H1 (cell line): Measurements from ENCODE around the gene CDC14B. TPM values are rescaled to one million over a fixed set of nuclear protein-coding genes. Genes with fewer than 3 reads are reported as not detected.

Experiments used
- CTCF ChIA-PET: fragments of 300-600 bp; sonication (Branson Sonifier 250); formaldehyde crosslinking; loops from one replicate; lab custom pipeline; 2021; ENCODE audit not compliant: partially characterized antibody; lab: Charles Lee
- POLR2A ChIA-PET: fragments of 300-600 bp; sonication (Branson Sonifier 250); formaldehyde crosslinking; loops from one replicate; lab custom pipeline; 2021; ENCODE audit warnings: inconsistent platforms; ENCODE audit not compliant: partially characterized antibody; lab: Charles Lee
- DNase-seq, 2 experiments: peaks; one replicate each; pipeline versions ENCODE4 v3.0.0 to v3.0.0-alpha.2; 2010 to 2022; ENCODE audit warnings: low spot score in 2 of 2, low read depth in 1 of 2, mixed read lengths in 1 of 2
- FAIRE-seq: peaks from 2 replicates; lab custom pipeline; 2011; peaks lifted over from hg19 to GRCh38; lab: Jason Lieb, UNC
- H2AFZ ChIP-seq: 2 replicates; pipeline ENCODE4 v1.8.1; 2012; ENCODE audit warnings: low read length, inconsistent platforms
- H2AK5ac ChIP-seq: 2 replicates; pipeline ENCODE4 v1.6.1; 2013; ENCODE audit warnings: low read depth, low read length
- H2BK120ac ChIP-seq: replicated peaks from 2 replicates; pipeline ENCODE3; 2013; ENCODE audit warnings: low read depth, low read length, inconsistent platforms
- H2BK12ac ChIP-seq: 2 replicates; pipeline ENCODE4 v1.6.1; 2013; ENCODE audit warnings: low read depth, low read length
- H2BK15ac ChIP-seq: 2 replicates; pipeline ENCODE4 v1.6.1; 2013; ENCODE audit warnings: low read length
- H2BK20ac ChIP-seq: 2 replicates; pipeline ENCODE4 v1.6.1; 2013; ENCODE audit warnings: low read length
- H2BK5ac ChIP-seq: 2 replicates; pipeline ENCODE4 v1.6.1; 2013; ENCODE audit warnings: low read depth, low read length
- H3K14ac ChIP-seq: 2 replicates; pipeline ENCODE4 v1.6.1; 2013; ENCODE audit warnings: inconsistent platforms; ENCODE audit not compliant: insufficient read length
- H3K18ac ChIP-seq: 2 replicates; pipeline ENCODE4 v1.6.1; 2013; ENCODE audit warnings: low read length; ENCODE audit errors: extremely low read depth
- H3K23ac ChIP-seq: 2 replicates; pipeline ENCODE4 v1.6.1; 2013; ENCODE audit warnings: inconsistent platforms; ENCODE audit not compliant: insufficient read length
- H3K23me2 ChIP-seq: 2 replicates; pipeline ENCODE4 v1.6.1; 2013; ENCODE audit warnings: low read depth, low read length
- H3K27ac ChIP-seq: 2 replicates; pipeline ENCODE4 v1.6.1; 2011; ENCODE audit warnings: low read depth, low read length, inconsistent platforms
- H3K27me3 ChIP-seq, 4 experiments: replicated peaks in 1 of 4; 1 replicate in 1 of 4; 2 replicates in 3 of 4; pipeline versions ENCODE4 v1.6.1 to v1.8.1; 2011 to 2013; ENCODE audit warnings: low read length in 3 of 4, mild to moderate bottlenecking in 3 of 4, inconsistent platforms in 2 of 4, mixed read lengths in 2 of 4, moderate library complexity in 1 of 4; ENCODE audit not compliant: control insufficient read depth in 3 of 4, insufficient read depth in 3 of 4; ENCODE audit errors: extremely low read depth in 1 of 4
- H3K36me3 ChIP-seq, 4 experiments: 2 replicates each; pipeline versions ENCODE4 v1.6.1 to v1.8.1; 2011 to 2013; ENCODE audit warnings: mild to moderate bottlenecking in 4 of 4, low read length in 3 of 4, moderate library complexity in 2 of 4, control low read depth in 1 of 4, inconsistent platforms in 1 of 4; ENCODE audit not compliant: insufficient read depth in 4 of 4, control insufficient read depth in 2 of 4
- H3K4ac ChIP-seq: replicated peaks from 2 replicates; pipeline ENCODE3; 2013; ENCODE audit warnings: low read length, low read depth, mixed read lengths, inconsistent platforms; ENCODE audit not compliant: insufficient read length
- H3K4me1 ChIP-seq, 4 experiments: replicated peaks in 1 of 4; 1 replicate in 1 of 4; 2 replicates in 3 of 4; pipeline versions ENCODE4 v1.6.1 to v1.8.1; 2011 to 2013; ENCODE audit warnings: low read length in 3 of 4, inconsistent platforms in 2 of 4, mixed read lengths in 1 of 4; ENCODE audit not compliant: insufficient read depth in 4 of 4, control insufficient read depth in 3 of 4
- H3K4me2 ChIP-seq, 2 experiments: 2 replicates each; pipeline versions ENCODE4 v1.6.1 to v1.8.1; 2011 to 2013; ENCODE audit warnings: low read depth in 2 of 2, low read length in 2 of 2, control low read depth in 1 of 2, inconsistent platforms in 1 of 2, mild to moderate bottlenecking in 1 of 2; ENCODE audit not compliant: insufficient read depth in 1 of 2
- H3K4me3 ChIP-seq, 4 experiments: fragments of 200-600, 300-600 bp in 1 of 4; sonication (generic), shearing (Covaris generic), sonication (Bioruptor Twin) in 1 of 4; 2 replicates each; pipeline versions ENCODE4 v1.5.1 to v1.8.1; 2011 to 2016; ENCODE audit warnings: low read length in 4 of 4, low read depth in 3 of 4, control low read depth in 2 of 4, inconsistent platforms in 2 of 4, mild to moderate bottlenecking in 2 of 4, mixed read lengths in 1 of 4, moderate library complexity in 1 of 4; ENCODE audit not compliant: insufficient read depth in 2 of 4; ENCODE audit errors: extremely low read depth in 1 of 4
- H3K56ac ChIP-seq: replicated peaks from 2 replicates; pipeline ENCODE3; 2013; ENCODE audit warnings: low read depth, mild to moderate bottlenecking, mixed read lengths, low read length, inconsistent platforms; ENCODE audit not compliant: insufficient read length
- H3K79me1 ChIP-seq: 2 replicates; pipeline ENCODE4 v1.6.1; 2013; ENCODE audit warnings: low read depth, low read length, control low read depth
- H3K79me2 ChIP-seq, 2 experiments: 2 replicates each; pipeline versions ENCODE4 v1.6.1 to v1.8.1; 2012 to 2013; ENCODE audit warnings: low read length in 2 of 2, mild to moderate bottlenecking in 2 of 2, inconsistent platforms in 1 of 2; ENCODE audit not compliant: insufficient read depth in 2 of 2, control insufficient read depth in 1 of 2
- H3K9ac ChIP-seq, 4 experiments: replicated peaks in 1 of 4; 1 replicate in 1 of 4; 2 replicates in 3 of 4; pipeline versions ENCODE4 v1.6.1 to v1.8.1; 2011 to 2013; ENCODE audit warnings: low read depth in 3 of 4, low read length in 3 of 4, control low read depth in 2 of 4, mild to moderate bottlenecking in 2 of 4, moderate library complexity in 2 of 4, inconsistent platforms in 1 of 4; ENCODE audit errors: extremely low read depth in 1 of 4
- H3K9me3 ChIP-seq, 2 experiments: 2 replicates each; pipeline versions ENCODE4 v1.6.1 to v1.8.1; 2012 to 2013; ENCODE audit warnings: mild to moderate bottlenecking in 2 of 2, moderate library complexity in 2 of 2, control low read depth in 1 of 2, inconsistent platforms in 1 of 2, low read depth in 1 of 2, low read length in 1 of 2, mixed read lengths in 1 of 2; ENCODE audit not compliant: insufficient read depth in 2 of 2
- H4K20me1 ChIP-seq, 2 experiments: replicated peaks in 1 of 2; 2 replicates each; pipeline versions ENCODE3 to v1.8.1; 2011 to 2013; ENCODE audit warnings: inconsistent platforms in 2 of 2, low read length in 2 of 2, mild to moderate bottlenecking in 1 of 2; ENCODE audit not compliant: insufficient read depth in 2 of 2, control insufficient read depth in 1 of 2
- H4K5ac ChIP-seq: 2 replicates; pipeline ENCODE4 v1.6.1; 2013; ENCODE audit warnings: low read length, low read depth, mixed read lengths, inconsistent platforms; ENCODE audit not compliant: insufficient read length
- H4K8ac ChIP-seq: 2 replicates; pipeline ENCODE4 v1.8.0; 2013; ENCODE audit warnings: mild to moderate bottlenecking, moderate library complexity, low read length, inconsistent platforms; ENCODE audit not compliant: insufficient read depth; ENCODE audit errors: extremely low read depth
- H4K91ac ChIP-seq: replicated peaks from 2 replicates; pipeline ENCODE3; 2013; ENCODE audit warnings: low read length, mixed read lengths, inconsistent platforms; ENCODE audit not compliant: insufficient read length
- CTCF ChIP-seq, 3 experiments: IDR thresholded peaks; 1 replicate in 2 of 3; 2 replicates in 1 of 3; pipeline versions ENCODE4 v1.5.1 to v1.6.1; 2011; ENCODE audit warnings: low read length in 3 of 3, mild to moderate bottlenecking in 3 of 3, inconsistent platforms in 2 of 3, low read depth in 1 of 3, moderate library complexity in 1 of 3; ENCODE audit not compliant: insufficient read depth in 1 of 3; ENCODE audit errors: control extremely low read depth in 1 of 3
- GABPA ChIP-seq: IDR thresholded peaks from 2 replicates; pipeline ENCODE4 v1.6.1; 2011; ENCODE audit warnings: mild to moderate bottlenecking, low read length, moderate library complexity, borderline replicate concordance; ENCODE audit not compliant: insufficient read depth
- RAD21 ChIP-seq, 2 experiments: IDR thresholded peaks in 1 of 2; conservative IDR thresholded peaks in 1 of 2; 2 replicates each; pipeline ENCODE4 v1.6.1; 2011; ENCODE audit warnings: low read depth in 2 of 2, low read length in 2 of 2, improper control_type of control experiment in 1 of 2, inconsistent platforms in 1 of 2, mild to moderate bottlenecking in 1 of 2, moderate library complexity in 1 of 2
- WGBS, 2 experiments: shearing (Covaris generic) in 1 of 2; methylation state at CpG; one replicate each; pipeline versions ENCODE4 v1.1.6 to v1.1.7; 2013 to 2015; ENCODE audit warnings: low lambda C conversion rate in 2 of 2, mixed read lengths in 2 of 2, inconsistent platforms in 1 of 2, low coverage in 1 of 2, missing lambda C conversion rate in 1 of 2; ENCODE audit not compliant: insufficient replicate concordance in 2 of 2, insufficient coverage in 1 of 2, insufficient read length in 1 of 2; ENCODE audit errors: extremely low coverage in 1 of 2, missing lambda C conversion rate in 1 of 2; 5-methylcytosine and 5-hydroxymethylcytosine counted together
- polyA plus RNA-seq, 7 experiments: library from polyadenylated mRNA; depleted of rRNA in 3 of 7; stranded (reverse) in 5 of 7; unstranded in 2 of 7; fragments of >200 nt in 5 of 7; fragments of 200-250 nt in 2 of 7; gene quantifications; 1 replicate in 5 of 7; 2 replicates in 1 of 7; 4 replicates in 1 of 7; pipeline versions ENCODE4 v1.2.1 to v1.2.3, GENCODE V29; 2011 to 2013; ENCODE audit warnings: missing spikeins in 2 of 7, mixed read lengths in 2 of 7
- total RNA-seq: library from RNA; stranded (reverse); fragmentation: NEBNext Ultra II Directional; extraction: Animal tissue kit (Norgen Biotek cat#: 25700); gene quantifications from 2 replicates; pipeline ENCODE4 v1.2.1, GENCODE V29; 2021

CDC14B gene
- total and polyA plus RNA-seq, 2 of the 8 experiments (the other 6 are each of a cell fraction or from before 2014, with no cell fraction given), result 17.2 to 44.6 TPM

- no peak overlapping the region for H4K8ac ChIP-seq
- H2BK12ac ChIP-seq, result no peak overlapping the region
- no peak overlapping the region for H3K14ac ChIP-seq
- TF ChIP-seq GABPA, result no peak
- TF ChIP-seq CTCF (IDR thresholded peaks at IDR 0.05; ENCODE audit: control extremely low read depth in 1 of 3, insufficient read depth in 1 of 3, low read depth in 1 of 3, low read length in 3 of 3), result peak in 2 of 3 experiments; percentile 32 to 54; a peak in 2 of 4 replicates
- TF ChIP-seq RAD21 (IDR thresholded peaks at IDR 0.05 in 1 of 2, conservative IDR thresholded peaks at IDR 0.05 in 1 of 2; ENCODE audit: low read depth in 2 of 2, low read length in 2 of 2), result peak; percentile 59 to 64
- TF ChIP-seq, all 59 proteins: peak for 2
- peak; percentile 19 for FAIRE-seq
- no peak overlapping the region for H3K56ac ChIP-seq
- peaks cover 0 to 8% (median 3%) of the 10 kb centered on the region in 4 experiments; a peak in 4 of 7 replicates for H3K27me3 ChIP-seq
- H2BK15ac ChIP-seq, result no peak overlapping the region
- H2BK120ac ChIP-seq, result no peak overlapping the region
- H3K4ac ChIP-seq, result no peak overlapping the region
- no peak overlapping the region for H2AK5ac ChIP-seq
- H3K9me3 ChIP-seq, result no peaks in the 10 kb centered on the region
- H3K4me1 ChIP-seq, result peaks cover 0 to 7% (median 4%) of the 10 kb centered on the region in 4 experiments; a peak in 4 of 7 replicates
- H3K4me3 ChIP-seq, result no peak overlapping the region
- H3K79me1 ChIP-seq, result no peaks in the 10 kb centered on the region; the same call in 1 of the 2 replicates
- H2BK5ac ChIP-seq, result no peak overlapping the region
- no peak overlapping the region for H3K23ac ChIP-seq
- no peak overlapping the region for H3K18ac ChIP-seq
- no peak overlapping the region for H3K9ac ChIP-seq
- peaks cover 3 to 5% of the 10 kb centered on the region in 2 experiments for H4K20me1 ChIP-seq
- no peak overlapping the region for H4K5ac ChIP-seq
- no peak overlapping the region for H2AFZ ChIP-seq
- ChIA-PET POLR2A (interaction anchor here (2.2 kb wide), 1 partner anchor 9 kb away, joined by 9 read pairs; no protein-coding TSS in a partner anchor), CTCF (interaction anchor here (1.3 to 1.5 kb wide), 3 partner anchors 12 to 126 kb away, joined by 3 to 4 read pairs (median 4); no protein-coding TSS in a partner anchor)
- H3K79me2 ChIP-seq, result peaks cover 0 to 6% of the 10 kb centered on the region in 2 experiments; a peak in 2 of 4 replicates
- no peak overlapping the region for H3K27ac ChIP-seq
- H3K23me2 ChIP-seq, result peaks cover 10% of the 10 kb centered on the region
- H4K91ac ChIP-seq, result no peak overlapping the region
- H2BK20ac ChIP-seq, result no peak overlapping the region
- WGBS, 2 experiments, result 75% methylated on average over 2 of the region's 2 CpGs; no CpG with 5 or more reads in 1 of the 2 experiments
- H3K4me2 ChIP-seq, result no peak overlapping the region
- H3K36me3 ChIP-seq, result no peaks in the 10 kb centered on the region; a peak in 2 of 8 replicates
- no peak for DNase-seq
Observed at GRCh38 chr9:96453625-96454024, 166.0 kb downstream of the CDC14B start.
